Measurements from ENCODE around the gene S100Z. TPM values are rescaled to one million over a fixed set of nuclear protein-coding genes. Genes with fewer than 3 reads are reported as not detected.
A peak's percentile ranks its signal among the peaks of the same experiment; 100 is the strongest.

The S100Z gene
- total RNA-seq, 1 donor from 2014 or later: not detected

DNA sequence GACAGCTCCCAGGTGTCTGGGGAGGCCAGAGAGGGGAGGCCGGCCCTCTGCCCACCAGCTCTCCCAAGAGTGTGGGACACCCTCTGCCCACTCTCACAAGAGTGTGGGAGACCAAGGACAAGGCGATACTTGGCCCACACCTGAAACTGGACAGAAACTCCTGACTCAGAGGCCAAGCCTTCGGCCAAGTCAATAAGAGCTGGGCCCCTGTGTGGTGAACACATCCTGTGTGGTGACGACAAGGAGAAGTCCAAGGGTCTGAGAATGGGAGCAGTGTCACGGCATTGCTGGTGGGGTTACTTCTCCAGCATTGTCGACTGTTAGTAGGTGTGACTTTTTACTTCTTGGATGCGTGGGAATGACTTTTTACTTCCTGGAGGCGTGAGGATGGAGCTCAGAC lies 45.5 kb upstream of the S100Z start:
- Mint-ChIP-seq H3K27ac (ENCODE audit: unreplicated experiment) (no peak overlapping the region), H3K27me3 (ENCODE audit: unreplicated experiment) (peaks cover 2% of the 10 kb centered on the region), H3K9me3 (ENCODE audit: unreplicated experiment) (peaks cover 5% of the 10 kb centered on the region), H3K36me3 (ENCODE audit: unreplicated experiment) (no peaks in the 10 kb centered on the region), H3K4me1 (ENCODE audit: low read depth, unreplicated experiment) (peaks cover 15% of the 10 kb centered on the region), H3K4me3 (ENCODE audit: unreplicated experiment) (no peak overlapping the region)
- TF ChIP-seq, protein P1, sequence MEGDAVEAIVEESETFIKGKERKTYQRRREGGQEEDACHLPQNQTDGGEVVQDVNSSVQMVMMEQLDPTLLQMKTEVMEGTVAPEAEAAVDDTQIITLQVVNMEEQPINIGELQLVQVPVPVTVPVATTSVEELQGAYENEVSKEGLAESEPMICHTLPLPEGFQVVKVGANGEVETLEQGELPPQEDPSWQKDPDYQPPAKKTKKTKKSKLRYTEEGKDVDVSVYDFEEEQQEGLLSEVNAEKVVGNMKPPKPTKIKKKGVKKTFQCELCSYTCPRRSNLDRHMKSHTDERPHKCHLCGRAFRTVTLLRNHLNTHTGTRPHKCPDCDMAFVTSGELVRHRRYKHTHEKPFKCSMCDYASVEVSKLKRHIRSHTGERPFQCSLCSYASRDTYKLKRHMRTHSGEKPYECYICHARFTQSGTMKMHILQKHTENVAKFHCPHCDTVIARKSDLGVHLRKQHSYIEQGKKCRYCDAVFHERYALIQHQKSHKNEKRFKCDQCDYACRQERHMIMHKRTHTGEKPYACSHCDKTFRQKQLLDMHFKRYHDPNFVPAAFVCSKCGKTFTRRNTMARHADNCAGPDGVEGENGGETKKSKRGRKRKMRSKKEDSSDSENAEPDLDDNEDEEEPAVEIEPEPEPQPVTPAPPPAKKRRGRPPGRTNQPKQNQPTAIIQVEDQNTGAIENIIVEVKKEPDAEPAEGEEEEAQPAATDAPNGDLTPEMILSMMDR (IDR thresholded peaks at IDR 0.05; ENCODE audit: partially characterized antibody, unreplicated experiment): no peak
- no peak for DNase-seq

DNA sequence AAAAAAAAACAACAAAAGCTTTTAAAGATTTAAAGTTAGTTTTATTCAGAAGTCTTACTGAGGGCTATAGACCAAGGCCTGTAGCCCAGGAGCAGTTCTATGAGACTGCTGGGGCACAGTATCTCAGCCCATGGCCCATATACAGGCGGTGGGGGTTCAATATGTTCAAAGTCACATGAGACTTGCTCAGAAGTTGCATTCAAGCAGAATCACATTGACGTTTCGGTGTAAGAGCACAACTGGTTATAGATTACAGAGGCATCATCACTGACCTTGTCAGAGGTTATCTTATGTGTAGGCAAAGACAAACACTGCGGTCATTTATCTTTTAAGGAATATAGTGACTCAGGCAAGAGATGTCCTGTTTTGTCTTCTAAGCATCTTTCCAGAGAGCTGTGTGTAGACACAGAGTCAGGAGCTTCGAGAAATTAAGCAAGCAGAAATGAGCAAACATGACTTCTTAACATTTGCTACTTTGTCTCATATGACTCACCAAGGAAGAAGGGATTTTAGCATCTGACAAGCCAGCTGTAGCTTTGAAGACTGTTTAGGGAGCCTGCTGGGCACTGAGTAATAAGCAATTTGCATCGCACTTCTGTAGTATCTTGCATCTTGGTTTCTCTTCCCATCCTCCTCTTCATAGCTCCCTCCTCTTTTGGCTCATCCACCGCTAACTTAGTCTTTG lies 43.9 kb upstream of the S100Z start:
- peaks cover 8% of the 10 kb centered on the region for H3K9me3 Mint-ChIP-seq (ENCODE audit: unreplicated experiment)
- no peak for DNase-seq
- TF ChIP-seq, protein P1 (IDR thresholded peaks at IDR 0.05; ENCODE audit: partially characterized antibody, unreplicated experiment): no peak
- peak overlapping the region; percentile 9 for H3K4me3 Mint-ChIP-seq (ENCODE audit: unreplicated experiment)
- H3K27ac Mint-ChIP-seq (ENCODE audit: unreplicated experiment): no peak overlapping the region
- peaks cover 15% of the 10 kb centered on the region for H3K4me1 Mint-ChIP-seq (ENCODE audit: low read depth, unreplicated experiment)
- peaks cover 4% of the 10 kb centered on the region for H3K27me3 Mint-ChIP-seq (ENCODE audit: unreplicated experiment)
- H3K36me3 Mint-ChIP-seq (ENCODE audit: unreplicated experiment): peaks cover 4% of the 10 kb centered on the region

DNA sequence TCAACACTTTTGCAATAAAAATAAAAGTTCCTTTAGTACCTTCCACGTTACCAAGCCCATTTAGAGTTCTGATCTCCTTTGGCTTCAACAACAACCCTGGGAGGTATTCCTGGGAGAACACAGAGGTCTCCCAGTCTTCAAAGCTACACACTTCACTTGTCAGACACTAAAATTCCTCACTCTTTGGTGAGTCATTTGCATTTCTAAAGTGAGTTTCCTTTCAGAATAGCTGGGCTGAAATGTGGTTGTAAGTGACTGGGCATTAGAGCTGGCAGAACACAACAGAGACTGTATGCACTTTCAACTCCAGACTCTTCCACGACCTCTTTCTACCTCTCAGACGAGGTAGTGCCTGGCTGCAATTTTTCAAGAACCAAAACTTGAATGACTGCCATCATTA lies 42.5 kb upstream of the S100Z start:
- Mint-ChIP-seq H3K27me3 (ENCODE audit: unreplicated experiment) (peaks cover 4% of the 10 kb centered on the region), H3K4me1 (ENCODE audit: low read depth, unreplicated experiment) (peaks cover 15% of the 10 kb centered on the region), H3K9me3 (ENCODE audit: unreplicated experiment) (peaks cover 8% of the 10 kb centered on the region), H3K27ac (ENCODE audit: unreplicated experiment) (no peak overlapping the region), H3K4me3 (ENCODE audit: unreplicated experiment) (no peak overlapping the region), H3K36me3 (ENCODE audit: unreplicated experiment) (peaks cover 8% of the 10 kb centered on the region)
- TF ChIP-seq, protein P1 (IDR thresholded peaks at IDR 0.05; ENCODE audit: partially characterized antibody, unreplicated experiment): no peak
- DNase-seq: no peak

DNA sequence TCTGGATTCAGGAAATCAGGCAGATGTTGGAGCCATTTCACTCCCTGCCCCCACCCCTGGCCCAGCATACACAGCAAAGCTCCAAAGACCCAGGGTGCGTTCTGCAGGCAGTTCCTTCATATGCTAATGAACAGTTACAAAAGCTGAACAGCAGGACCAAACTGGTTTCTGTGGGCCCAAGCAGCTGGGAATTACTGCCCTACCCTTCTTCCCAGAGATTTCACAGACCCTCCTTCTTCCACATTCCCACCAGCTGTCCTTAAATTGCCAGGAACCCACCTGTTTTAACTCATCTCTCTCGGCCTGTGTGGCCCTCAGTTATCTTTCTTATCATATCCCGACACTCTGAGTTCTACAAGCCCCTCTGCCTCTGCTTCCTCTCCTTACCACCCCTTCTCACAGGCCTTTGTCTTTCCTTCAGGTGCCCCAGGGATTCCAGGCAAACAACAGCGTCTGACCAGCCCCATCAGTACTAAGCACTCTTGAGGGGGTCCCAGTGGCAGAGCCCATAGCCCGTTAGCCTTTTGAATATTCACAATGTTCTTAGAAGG lies 41.6 kb upstream of the S100Z start:
- Mint-ChIP-seq H3K27me3 (ENCODE audit: unreplicated experiment) (peaks cover 4% of the 10 kb centered on the region), H3K9me3 (ENCODE audit: unreplicated experiment) (peaks cover 7% of the 10 kb centered on the region), H3K27ac (ENCODE audit: unreplicated experiment) (peak overlapping the region; percentile 72), H3K36me3 (ENCODE audit: unreplicated experiment) (peaks cover 8% of the 10 kb centered on the region), H3K4me3 (ENCODE audit: unreplicated experiment) (peak overlapping the region; percentile 7), H3K4me1 (ENCODE audit: low read depth, unreplicated experiment) (peaks cover 15% of the 10 kb centered on the region)
- TF ChIP-seq, protein P1 (IDR thresholded peaks at IDR 0.05; ENCODE audit: partially characterized antibody, unreplicated experiment): no peak
- DNase-seq: peak; percentile 33

DNA sequence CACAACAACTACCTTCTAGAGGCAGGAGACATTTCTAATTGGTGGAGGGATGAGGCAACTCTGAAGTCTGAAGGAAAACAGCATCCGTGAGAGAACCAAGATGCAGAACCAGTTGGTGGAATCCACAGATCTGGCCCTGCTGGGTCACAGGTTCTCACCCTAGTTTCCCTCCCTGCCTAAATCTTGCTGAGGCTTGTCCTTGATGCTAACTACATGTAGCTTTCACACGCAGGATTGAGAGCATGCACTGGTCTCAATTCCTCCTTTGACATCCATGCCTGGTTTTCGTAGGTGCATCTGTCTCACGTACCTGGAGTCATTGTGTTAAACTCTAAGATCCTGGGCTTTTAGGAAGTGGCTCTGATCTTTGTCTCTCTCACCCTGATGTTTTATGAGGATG lies 40.7 kb upstream of the S100Z start:
- Mint-ChIP-seq H3K27ac (ENCODE audit: unreplicated experiment) (no peak overlapping the region), H3K9me3 (ENCODE audit: unreplicated experiment) (peaks cover 6% of the 10 kb centered on the region), H3K4me1 (ENCODE audit: low read depth, unreplicated experiment) (peaks cover 15% of the 10 kb centered on the region), H3K27me3 (ENCODE audit: unreplicated experiment) (peaks cover 4% of the 10 kb centered on the region), H3K36me3 (ENCODE audit: unreplicated experiment) (peaks cover 8% of the 10 kb centered on the region), H3K4me3 (ENCODE audit: unreplicated experiment) (no peak overlapping the region)
- DNase-seq: no peak
- TF ChIP-seq, protein P1 (IDR thresholded peaks at IDR 0.05; ENCODE audit: partially characterized antibody, unreplicated experiment): no peak
